Cardiac muscle cell (in vitro differentiated cells and primary cell): ENCODE measurements around the gene ELP5. TPM values are rescaled to one million over a fixed set of nuclear protein-coding genes. Genes with fewer than 3 reads are reported as not detected.
A peak's percentile ranks its signal among the peaks of the same experiment; 100 is the strongest.

Experiments used
- DNase-seq, 2 donors: peaks; one replicate each; pipeline versions ENCODE4 v3.0.0 to v3.0.0-alpha.2; 2010 to 2017; ENCODE audit warnings: low read depth in 1 of 2, low spot score in 1 of 2
- H3K27ac ChIP-seq: fragments of 200-600 bp; sonication (generic); 2 replicates; pipeline ENCODE4 v1.5.1; 2016
- H3K27me3 ChIP-seq: fragments of 200-600 bp; sonication (generic); 2 replicates; pipeline ENCODE4 v1.6.0; 2016; ENCODE audit warnings: control low read depth
- H3K36me3 ChIP-seq: fragments of 200-600 bp; sonication (generic); 2 replicates; pipeline ENCODE4 v1.5.1; 2016; ENCODE audit warnings: control low read depth
- H3K4me1 ChIP-seq: fragments of 200-600 bp; sonication (generic); 2 replicates; pipeline ENCODE4 v1.8.1; 2017; ENCODE audit warnings: low read depth, mild to moderate bottlenecking, mixed run types
- H3K4me3 ChIP-seq: fragments of 200-600 bp; sonication (generic); 2 replicates; pipeline ENCODE4 v1.5.1; 2016; ENCODE audit warnings: mild to moderate bottlenecking
- H3K9me3 ChIP-seq: fragments of 200-600 bp; sonication (generic); 2 replicates; pipeline ENCODE4 v1.5.1; 2017; ENCODE audit warnings: low read depth, mild to moderate bottlenecking, control low read depth
- polyA plus RNA-seq: library from polyadenylated mRNA; unstranded; fragments of >200 nt; fragmentation: Nextera tagmentation; extraction: Ambion mirVana; gene quantifications from 2 replicates; pipeline ENCODE4 v1.2.1, GENCODE V29; 2016
- total RNA-seq: library from RNA; depleted of rRNA; stranded (reverse); fragments of >200 nt; gene quantifications from 2 replicates; pipeline ENCODE4 v1.2.3, GENCODE V29; 2016
- TF ChIP-seq, protein P1 (sequence below): IDR thresholded peaks from 2 replicates; pipeline ENCODE4 v1.5.1; 2012; ENCODE audit warnings: low read depth, mild to moderate bottlenecking, low read length

Gene ELP5
- total and polyA plus RNA-seq, 2 experiments from 2014 or later: 54.5 to 62.3 TPM

DNA sequence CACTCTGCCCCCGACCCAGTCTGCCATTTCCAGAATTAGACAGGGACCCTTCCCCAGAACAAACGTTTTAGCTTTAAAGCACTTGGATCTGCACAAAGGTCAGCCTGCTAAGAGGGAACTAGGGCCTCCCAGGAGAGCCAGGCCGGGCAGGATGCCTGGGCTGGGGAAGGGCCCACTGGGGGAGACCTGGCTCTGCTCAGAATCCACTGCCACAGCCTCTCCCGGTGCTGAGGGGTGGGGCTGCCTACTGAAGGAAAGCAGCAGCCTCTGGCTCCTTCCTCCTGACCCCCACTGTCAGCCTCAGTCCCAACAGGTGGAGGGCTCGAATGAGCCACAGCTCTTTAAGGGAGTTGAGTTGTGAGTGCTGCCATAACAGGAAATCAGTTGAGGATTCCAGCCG is 40.7 kb downstream of the ELP5 start:
- DNase-seq: peak; percentile 48 to 54
- TF ChIP-seq, protein P1, sequence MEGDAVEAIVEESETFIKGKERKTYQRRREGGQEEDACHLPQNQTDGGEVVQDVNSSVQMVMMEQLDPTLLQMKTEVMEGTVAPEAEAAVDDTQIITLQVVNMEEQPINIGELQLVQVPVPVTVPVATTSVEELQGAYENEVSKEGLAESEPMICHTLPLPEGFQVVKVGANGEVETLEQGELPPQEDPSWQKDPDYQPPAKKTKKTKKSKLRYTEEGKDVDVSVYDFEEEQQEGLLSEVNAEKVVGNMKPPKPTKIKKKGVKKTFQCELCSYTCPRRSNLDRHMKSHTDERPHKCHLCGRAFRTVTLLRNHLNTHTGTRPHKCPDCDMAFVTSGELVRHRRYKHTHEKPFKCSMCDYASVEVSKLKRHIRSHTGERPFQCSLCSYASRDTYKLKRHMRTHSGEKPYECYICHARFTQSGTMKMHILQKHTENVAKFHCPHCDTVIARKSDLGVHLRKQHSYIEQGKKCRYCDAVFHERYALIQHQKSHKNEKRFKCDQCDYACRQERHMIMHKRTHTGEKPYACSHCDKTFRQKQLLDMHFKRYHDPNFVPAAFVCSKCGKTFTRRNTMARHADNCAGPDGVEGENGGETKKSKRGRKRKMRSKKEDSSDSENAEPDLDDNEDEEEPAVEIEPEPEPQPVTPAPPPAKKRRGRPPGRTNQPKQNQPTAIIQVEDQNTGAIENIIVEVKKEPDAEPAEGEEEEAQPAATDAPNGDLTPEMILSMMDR: no peak
- peak overlapping the region; percentile 70 for H3K27ac ChIP-seq
- peaks cover 4% of the 10 kb centered on the region for H3K27me3 ChIP-seq
- H3K9me3 ChIP-seq: no peaks in the 10 kb centered on the region
- peaks cover 41% of the 10 kb centered on the region for H3K4me1 ChIP-seq
- peaks cover 2% of the 10 kb centered on the region for H3K36me3 ChIP-seq
- no peak overlapping the region for H3K4me3 ChIP-seq

DNA sequence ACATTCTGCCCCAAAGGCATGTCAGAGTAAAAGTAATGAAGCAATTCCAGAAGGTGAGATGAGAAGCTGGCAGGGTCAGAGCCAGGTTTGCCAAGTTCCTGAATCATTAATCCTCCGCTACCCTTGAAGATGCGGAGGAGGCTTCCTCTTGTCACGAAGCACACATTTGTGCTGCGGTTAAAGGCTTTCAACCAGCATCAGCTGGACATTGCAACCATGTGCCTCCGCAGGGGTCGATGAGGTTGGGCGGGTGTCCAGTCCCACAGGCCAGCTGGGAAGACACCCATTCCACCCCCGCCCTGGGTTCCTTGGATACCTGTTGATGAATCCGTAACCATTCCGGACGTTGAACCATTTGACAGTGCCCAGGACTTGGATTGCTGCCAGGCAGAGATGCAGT is 41.1 kb downstream of the ELP5 start:
- Histone ChIP-seq H3K27me3 (peaks cover 4% of the 10 kb centered on the region), H3K9me3 (no peaks in the 10 kb centered on the region)

DNA sequence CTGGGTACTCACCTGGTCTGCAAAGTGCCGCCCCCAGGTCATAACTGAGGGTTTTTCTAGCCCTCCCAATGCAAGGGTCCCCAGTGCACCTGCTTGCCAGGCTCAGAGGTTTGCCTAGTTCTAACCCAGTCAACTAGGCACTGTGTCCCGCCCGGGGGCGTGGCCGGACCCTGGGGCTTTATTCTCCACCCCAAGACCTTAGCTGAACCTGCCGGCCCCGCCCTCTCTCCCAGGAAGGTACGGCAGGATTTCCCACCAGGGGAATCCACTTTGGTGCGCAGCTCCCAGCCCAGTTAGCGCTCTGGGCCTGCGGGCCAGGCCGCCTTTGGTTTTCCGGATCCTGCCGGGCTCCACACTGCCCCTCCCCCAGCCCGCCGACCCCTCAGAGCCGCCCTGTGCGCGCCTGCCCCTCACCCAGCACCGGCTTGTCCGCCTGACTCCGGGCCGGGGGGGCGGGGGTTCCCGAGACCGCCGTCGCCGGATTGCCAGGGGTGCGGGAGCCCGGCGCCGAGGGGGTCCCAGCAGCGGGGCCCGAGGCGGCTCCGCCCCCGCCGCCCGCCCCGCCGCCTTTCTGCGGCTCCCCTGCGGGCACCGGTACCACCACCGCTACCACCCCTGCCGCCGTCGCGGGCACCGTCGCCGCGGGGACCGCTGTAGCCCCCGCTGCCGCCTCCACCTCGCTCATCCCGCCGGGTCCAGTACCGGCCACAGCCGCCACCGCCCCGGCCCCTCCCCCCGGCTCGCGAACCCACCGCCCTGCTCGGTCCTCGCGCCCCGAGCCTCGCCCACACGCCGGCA is 42.0 kb downstream of the ELP5 start:
- peak overlapping the region; percentile 5 for H3K27ac ChIP-seq
- no peaks in the 10 kb centered on the region for H3K9me3 ChIP-seq
- peaks cover 4% of the 10 kb centered on the region for H3K27me3 ChIP-seq
- TF ChIP-seq, protein P1: no peak
- H3K4me1 ChIP-seq: peaks cover 41% of the 10 kb centered on the region
- peak in 1 of 2 donors; percentile 52 for DNase-seq
- peak overlapping the region; percentile 38 for H3K4me3 ChIP-seq
- H3K36me3 ChIP-seq: no peaks in the 10 kb centered on the region

More for the DNA sequence above, 41.1 kb downstream of the ELP5 start:
- no peaks in the 10 kb centered on the region for H3K36me3 ChIP-seq
- TF ChIP-seq, protein P1: no peak
- peak overlapping the region; percentile 70 for H3K27ac ChIP-seq
- DNase-seq: peak in 1 of 2 donors; percentile 57
- H3K4me1 ChIP-seq: peaks cover 41% of the 10 kb centered on the region
- H3K4me3 ChIP-seq: no peak overlapping the region

DNA sequence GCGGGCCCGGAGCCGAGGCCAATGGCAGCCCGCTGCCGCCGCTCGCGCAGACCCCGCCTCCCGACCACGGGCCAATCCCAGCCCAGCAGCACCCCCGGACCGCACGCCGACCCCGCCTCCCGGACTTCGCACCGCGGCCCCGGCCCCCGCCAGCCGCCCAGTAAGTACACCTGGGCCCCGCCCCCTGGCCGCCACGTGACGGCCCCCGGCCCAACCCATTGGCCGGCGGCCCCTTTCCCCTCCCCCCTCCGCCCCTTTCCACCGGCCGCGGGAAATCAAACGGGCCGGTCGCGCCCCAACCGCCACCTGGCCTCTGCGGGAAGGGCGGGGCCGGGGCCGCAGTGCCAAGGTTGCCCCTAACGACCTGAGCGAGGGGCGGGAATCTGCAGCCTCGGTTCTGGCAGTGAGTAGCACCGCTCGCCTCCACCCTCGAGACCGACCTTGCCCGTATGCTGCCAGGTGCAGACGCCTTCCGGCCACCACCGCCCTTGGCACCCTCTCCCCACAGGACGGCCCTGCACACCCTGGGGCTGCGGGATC is 42.7 kb downstream of the ELP5 start, which contains the start of gene YBX2:
Gene YBX2, minus strand, starts transcription at position 26 of the 540 bp plus-strand sequence. CDS start 139 bp downstream, outside the sequence.
- peak within 1 kb of the TSS; percentile 38 for H3K4me3 ChIP-seq
- H3K4me1 ChIP-seq: peaks cover 41% of the 10 kb centered on the region
- H3K27ac ChIP-seq: peak within 1 kb of the TSS; percentile 5
- peaks cover 4% of the 10 kb centered on the region for H3K27me3 ChIP-seq
- peak; percentile 25 to 96 for DNase-seq
- H3K36me3 ChIP-seq: no peaks in the 10 kb centered on the region
- H3K9me3 ChIP-seq: no peaks in the 10 kb centered on the region
- TF ChIP-seq, protein P1: no peak

DNA sequence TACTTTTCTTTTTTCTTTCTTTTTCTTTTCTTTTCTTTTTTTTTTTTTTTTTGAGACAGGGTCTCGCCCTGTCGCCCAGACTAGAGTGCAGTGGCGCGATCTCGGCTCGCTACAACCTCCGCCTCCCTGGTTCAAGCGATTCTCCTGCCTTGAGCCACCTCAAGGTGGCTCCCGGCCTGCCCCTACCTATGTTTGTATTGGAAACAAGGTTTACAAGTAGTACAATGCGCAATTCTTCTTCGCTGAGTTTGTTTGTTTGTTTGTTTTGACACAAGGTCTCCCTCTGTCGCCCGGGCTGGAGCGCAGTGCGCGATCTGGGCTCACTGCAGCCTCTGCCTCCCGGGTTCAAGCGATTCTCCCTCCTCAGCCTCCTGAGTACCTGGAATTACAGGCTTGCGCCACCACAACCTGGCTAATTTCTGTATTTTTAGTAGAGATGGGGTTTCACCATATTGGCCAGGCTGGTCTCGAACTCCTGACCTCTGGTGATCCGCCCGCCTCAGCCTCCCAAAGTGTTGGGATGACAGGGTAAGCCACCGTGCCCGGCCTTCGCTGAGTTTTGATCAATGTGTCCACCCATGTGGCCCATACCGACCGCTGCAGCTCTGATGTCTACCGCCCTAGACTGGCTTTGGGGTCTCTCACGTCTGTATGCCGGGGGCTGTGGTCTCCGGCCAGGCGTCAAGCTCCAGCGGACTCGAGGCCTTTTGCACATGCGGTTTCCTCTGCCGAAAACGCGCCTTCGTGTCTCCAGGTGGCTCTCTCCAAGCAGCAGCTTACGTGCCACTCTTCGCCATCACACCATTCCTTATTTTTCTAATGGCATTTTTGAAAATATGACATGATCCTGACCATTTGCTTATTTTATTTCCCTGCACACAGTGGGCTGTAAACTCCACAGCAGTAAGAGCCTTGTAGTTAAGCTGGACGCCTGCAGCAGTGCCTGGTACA is 43.5 kb downstream of the ELP5 start:
- TF ChIP-seq, protein P1: no peak
- DNase-seq: no peak
- Histone ChIP-seq H3K4me1 (peaks cover 41% of the 10 kb centered on the region), H3K27ac (no peak overlapping the region), H3K27me3 (peaks cover 4% of the 10 kb centered on the region), H3K36me3 (no peaks in the 10 kb centered on the region), H3K4me3 (peak overlapping the region; percentile 14), H3K9me3 (no peaks in the 10 kb centered on the region)
